ELF-1 (cell line): Measurements from ENCODE around the gene IPP.
"Not testable (repeated sequence)": the region's sequence is repeated elsewhere in the genome, so short reads cannot be mapped to it uniquely, and the experiment has no call there.

ENCODE experiments used
- DNase-seq: peaks from one replicate; pipeline ENCODE4 v3.0.0-alpha.2; 2016; ENCODE audit warnings: low read depth, low spot score

Gene IPP

GRCh38 chr1:45739641-45740156 is 10.8 kb downstream of the IPP start:
- DNase-seq: not testable (repeated sequence)

GRCh38 chr1:45739137-45739536 is 11.3 kb downstream of the IPP start:
- DNase-seq: no peak

GRCh38 chr1:45730780-45731319 is 19.6 kb downstream of the IPP start:
- DNase-seq: no peak

GRCh38 chr1:45730075-45730779 is 20.2 kb downstream of the IPP start:
- peak; percentile 23 for DNase-seq

GRCh38 chr1:45726007-45726406 is 24.4 kb downstream of the IPP start:
- not testable (repeated sequence) for DNase-seq

GRCh38 chr1:45723248-45723930 is 27.1 kb downstream of the IPP start:
- DNase-seq: no peak

- no peak for DNase-seq
Measured at GRCh38 chr1:45722809-45723208, 27.6 kb downstream of the IPP start.

GRCh38 chr1:45721207-45721606 is 29.2 kb downstream of the IPP start:
- DNase-seq: no peak

GRCh38 chr1:45718289-45718688 is 32.2 kb downstream of the IPP start:
- DNase-seq: no peak

- DNase-seq: not testable (repeated sequence)
Measured at GRCh38 chr1:45717386-45717785, 33.1 kb downstream of the IPP start.

GRCh38 chr1:45716700-45717099 is 33.8 kb downstream of the IPP start:
- DNase-seq: no peak

GRCh38 chr1:45713711-45714110 is 36.7 kb downstream of the IPP start:
- no peak for DNase-seq

- no peak for DNase-seq
Measured at GRCh38 chr1:45704637-45705036, 45.8 kb downstream of the IPP start.

GRCh38 chr1:45694823-45695222 is 55.6 kb downstream of the IPP start:
- DNase-seq: no peak

GRCh38 chr1:45693811-45694210 is 56.6 kb downstream of the IPP start:
- DNase-seq: not testable (repeated sequence)

- peak; percentile 93 for DNase-seq
Measured at GRCh38 chr1:45687754-45688740, 62.4 kb downstream of the IPP start, which contains the start of gene TMEM69. Gene TMEM69, plus strand, starts transcription at chr1:45688181. Its CDS starts 2,888 bp downstream, at chr1:45691069.

- peak; percentile 99 for DNase-seq
Measured at GRCh38 chr1:45687014-45687753, 63.3 kb downstream of the IPP start.

GRCh38 chr1:45686288-45687013 is 64.0 kb downstream of the IPP start, which contains the start of gene GPBP1L1:
Gene GPBP1L1, minus strand, starts transcription at chr1:45686533. Its CDS starts 27,446 bp downstream, at chr1:45659087.
- peak; percentile 98 for DNase-seq

- DNase-seq: no peak
Measured at GRCh38 chr1:45686015-45686287, 64.5 kb downstream of the IPP start.
